GM12892 (cell line): ENCODE data around the gene AQP12A.

ENCODE experiments used
- DNase-seq: peaks from one replicate; pipeline ENCODE4 v3.0.0; 2011; ENCODE audit not compliant: insufficient read length
- FAIRE-seq: peaks from 2 replicates; lab custom pipeline; 2011; peaks lifted over from hg19 to GRCh38; lab: Jason Lieb, UNC
- POLR2A ChIP-seq: IDR thresholded peaks from 2 replicates; pipeline ENCODE4 v1.6.1; 2011; ENCODE audit warnings: low read depth, low read length, control low read depth
- POLR2AphosphoS5 ChIP-seq: IDR thresholded peaks from 2 replicates; pipeline ENCODE4 v1.6.1; 2011; ENCODE audit warnings: low read depth, low read length, control low read depth
- TAF1 ChIP-seq: IDR thresholded peaks from 2 replicates; pipeline ENCODE4 v1.6.1; 2011; ENCODE audit warnings: low read depth, mild to moderate bottlenecking, control low read depth, low read length, borderline replicate concordance

The AQP12A gene

DNA sequence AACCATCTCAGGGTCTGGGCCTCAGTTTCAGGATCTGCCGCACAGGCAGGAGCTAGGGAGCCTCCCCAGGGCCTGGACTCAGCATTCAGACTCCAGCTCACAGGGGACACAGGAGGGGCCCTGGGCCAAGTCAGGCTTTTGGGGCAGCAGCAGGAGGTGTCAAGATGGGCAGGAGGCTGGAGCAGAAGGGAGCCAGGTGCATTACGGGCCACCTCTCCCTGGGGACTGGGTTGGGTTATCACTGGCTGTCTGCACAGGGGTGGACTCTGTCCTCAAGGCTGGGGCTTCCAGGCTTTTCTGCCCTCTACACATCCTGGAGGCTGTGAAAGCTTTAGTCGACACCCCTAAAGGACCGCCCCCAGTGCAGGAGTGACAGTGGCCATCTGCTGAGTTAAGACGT, 20.0 kb downstream of the AQP12A start:
- no peak for FAIRE-seq
- DNase-seq = no peak
- TF ChIP-seq POLR2A (no peak), POLR2AphosphoS5 (no peak), TAF1 (no peak)

DNA sequence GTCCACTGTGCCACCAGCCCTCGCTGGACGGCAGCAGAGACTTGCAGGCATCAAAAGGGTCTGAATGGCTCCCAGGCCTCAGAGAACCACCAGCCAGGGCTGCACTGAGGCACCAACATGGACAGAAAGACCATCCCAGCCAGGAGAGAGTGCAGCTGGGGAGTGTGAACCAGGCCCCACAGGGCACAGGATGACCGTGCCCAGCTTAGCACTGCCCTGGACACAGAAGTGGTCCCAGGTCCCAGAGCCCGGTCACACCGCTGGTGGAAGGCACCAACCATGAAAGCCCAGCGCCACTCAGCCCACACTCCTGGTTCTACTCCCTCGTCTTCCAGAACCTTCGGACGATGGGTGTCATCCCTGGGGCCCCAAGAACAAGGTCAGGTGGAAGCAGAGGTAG, 20.5 kb downstream of the AQP12A start:
- TF ChIP-seq POLR2AphosphoS5 (no peak), TAF1 (no peak), POLR2A (no peak)
- no peak for FAIRE-seq
- no peak for DNase-seq

DNA sequence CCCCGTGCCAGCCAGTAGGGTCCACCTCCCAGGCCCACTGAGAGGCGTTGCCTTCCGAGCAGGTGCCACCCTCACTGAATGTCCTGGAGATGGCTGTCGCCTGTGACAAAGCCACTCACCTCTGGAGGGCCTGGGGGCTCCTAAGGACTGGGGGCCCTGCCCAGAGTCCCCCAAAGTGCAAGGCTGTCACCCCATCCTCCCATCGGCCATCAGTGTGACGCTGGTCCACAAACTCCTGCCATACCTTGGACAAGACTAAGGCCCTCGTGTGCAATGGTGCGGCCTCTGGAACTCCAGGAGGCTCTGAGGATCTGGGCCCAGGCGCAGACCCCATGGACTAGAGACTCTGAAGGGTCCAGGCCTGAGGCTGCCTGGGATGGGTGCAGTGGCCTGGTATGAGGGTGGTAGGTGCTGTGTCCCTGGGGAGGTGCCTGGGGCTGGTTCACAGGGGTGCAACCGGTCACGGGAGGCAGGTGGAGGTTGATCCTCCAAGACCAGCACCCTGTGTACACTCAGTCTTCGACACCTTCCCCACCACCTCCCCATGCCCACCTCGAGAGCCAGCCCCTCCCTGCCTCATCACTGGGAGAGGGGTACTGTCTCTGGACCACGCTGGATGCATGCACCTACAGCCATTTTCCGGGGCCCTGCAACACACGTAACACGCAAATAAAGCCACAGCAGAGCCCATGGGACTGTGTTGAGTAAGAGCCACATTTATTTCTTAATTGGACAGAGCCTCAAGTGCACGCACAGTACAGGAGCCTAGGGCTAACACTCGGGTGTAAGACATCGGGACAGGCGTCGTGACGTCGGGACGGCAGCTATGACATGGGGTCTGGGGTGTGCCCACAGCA, 21.6 kb downstream of the AQP12A start:
- no peak for FAIRE-seq
- TF ChIP-seq POLR2A = no peak
- no peak for TF ChIP-seq POLR2AphosphoS5
- TF ChIP-seq TAF1 = no peak
- DNase-seq = no peak

DNA sequence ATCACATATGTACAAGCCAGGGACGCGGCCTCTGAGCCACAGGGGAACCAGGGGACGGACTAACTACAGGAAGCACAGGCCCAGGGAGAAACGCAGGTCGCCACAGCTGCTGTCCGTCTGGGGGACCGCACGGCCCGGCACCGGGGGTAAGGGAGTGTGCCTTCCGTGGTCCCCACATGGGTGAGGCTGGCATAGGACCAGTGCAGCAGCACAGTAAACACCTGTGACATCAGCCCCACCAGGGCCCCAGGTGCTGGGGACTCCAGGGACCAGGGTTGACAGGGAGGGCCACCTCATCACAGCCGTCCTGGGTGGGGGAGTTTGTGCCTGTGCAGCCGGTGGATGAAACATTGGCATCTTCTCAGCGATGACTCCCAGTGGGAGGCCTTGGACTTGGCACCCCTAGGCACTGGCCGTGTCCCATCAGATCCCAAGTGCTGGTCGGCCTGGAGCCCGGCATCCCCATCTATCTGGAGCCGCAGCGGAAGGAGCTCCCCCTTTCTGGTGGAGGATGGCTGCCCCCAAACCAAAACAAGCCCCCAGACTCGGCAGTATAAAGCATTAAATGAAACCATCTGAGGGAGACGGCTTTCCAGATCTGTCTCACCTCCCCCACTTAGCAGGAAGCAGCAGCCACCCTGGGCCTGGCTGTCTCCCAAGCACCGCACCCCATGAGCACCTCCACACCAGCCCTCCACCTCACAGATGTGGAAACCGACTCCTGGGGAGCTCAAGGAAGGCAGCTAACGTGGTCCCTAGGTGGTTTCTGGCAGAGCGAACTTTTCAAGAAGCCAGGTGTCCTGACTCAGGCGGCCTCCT, 22.5 kb downstream of the AQP12A start:
- FAIRE-seq (no peak), DNase-seq (no peak)
- TF ChIP-seq TAF1 = no peak
- no peak for TF ChIP-seq POLR2A
- no peak for TF ChIP-seq POLR2AphosphoS5

DNA sequence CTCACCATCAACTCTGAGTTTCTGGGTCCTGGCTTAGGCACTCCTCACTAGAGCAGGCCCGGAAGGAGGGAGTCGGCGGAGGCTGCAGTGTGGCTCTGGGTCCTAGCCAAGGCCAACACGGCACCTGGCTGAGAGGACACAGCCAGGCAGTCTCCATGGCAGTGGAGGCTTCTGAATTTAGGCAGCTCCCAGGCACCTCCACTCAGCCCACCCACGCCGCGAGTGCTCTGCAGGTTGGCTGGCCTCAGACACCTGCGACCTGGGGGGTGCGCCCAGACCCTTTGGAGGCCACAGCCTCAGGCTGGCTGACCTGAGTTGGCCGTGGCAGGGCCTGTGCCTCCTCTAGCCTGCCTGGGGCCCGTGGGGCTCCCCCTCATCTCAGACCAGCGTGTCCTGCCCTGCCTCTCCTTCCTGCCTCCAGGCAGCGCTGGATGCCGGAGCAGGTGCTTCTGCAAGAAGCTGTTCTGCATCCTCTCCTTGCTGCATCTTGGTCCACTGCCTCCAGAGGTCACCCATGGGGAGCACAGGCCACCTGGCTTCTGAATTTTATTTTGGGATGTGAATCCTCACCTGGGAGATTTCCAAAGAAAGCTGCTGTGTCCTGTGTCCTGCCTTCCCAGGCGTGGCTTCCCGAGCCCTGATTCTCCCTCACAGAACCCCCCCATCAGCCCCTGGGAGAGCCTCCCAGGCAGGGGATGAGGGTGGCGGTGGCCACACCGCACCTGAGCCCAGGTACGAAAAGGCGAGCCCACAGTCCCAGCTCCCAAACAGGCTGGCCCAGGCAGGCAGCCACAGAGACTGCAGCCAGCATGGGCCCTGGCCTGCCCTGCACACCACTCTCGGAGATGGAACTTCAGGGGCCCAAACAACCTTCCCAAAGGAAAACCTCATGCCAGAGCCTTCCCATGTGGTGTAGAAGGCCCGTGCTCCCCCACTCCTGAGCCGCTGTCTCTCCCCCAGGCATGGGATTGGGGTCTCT, 23.4 kb downstream of the AQP12A start:
- FAIRE-seq = no peak
- no peak for TF ChIP-seq TAF1
- TF ChIP-seq POLR2A = no peak
- no peak for TF ChIP-seq POLR2AphosphoS5
- DNase-seq = no peak

DNA sequence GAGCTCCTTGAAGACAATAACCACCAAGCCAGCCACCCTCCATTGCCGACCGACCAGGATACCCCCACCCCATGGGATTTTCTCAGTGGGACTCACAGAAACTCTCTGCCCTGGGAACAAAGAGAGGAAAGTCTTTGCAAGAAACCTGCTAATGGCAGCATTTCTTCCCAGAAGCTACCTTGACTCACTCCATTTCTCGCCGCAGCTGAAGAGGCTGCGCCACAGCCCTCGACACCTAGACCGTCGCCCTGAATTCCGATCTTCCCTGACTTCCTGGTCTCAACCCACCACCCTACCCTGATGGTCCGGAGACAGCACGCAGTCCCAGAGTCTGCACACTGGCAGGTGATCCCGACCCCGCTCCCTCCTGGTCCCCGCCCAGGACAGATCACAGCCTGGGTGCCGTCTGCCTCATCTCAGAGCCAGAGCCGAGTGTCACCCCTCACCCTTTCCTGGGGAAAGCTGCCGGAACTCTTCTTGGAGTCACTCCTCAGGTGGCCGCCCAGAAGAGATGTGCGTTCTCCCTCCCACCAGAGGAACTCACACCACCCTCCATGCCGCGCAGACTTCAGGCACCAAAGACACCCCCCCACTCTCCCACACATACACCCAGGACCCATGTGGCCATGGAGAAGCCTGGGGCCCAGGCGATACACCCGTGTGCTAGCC, 24.6 kb downstream of the AQP12A start:
- DNase-seq (no peak), FAIRE-seq (no peak)
- TF ChIP-seq POLR2A = no peak

DNA sequence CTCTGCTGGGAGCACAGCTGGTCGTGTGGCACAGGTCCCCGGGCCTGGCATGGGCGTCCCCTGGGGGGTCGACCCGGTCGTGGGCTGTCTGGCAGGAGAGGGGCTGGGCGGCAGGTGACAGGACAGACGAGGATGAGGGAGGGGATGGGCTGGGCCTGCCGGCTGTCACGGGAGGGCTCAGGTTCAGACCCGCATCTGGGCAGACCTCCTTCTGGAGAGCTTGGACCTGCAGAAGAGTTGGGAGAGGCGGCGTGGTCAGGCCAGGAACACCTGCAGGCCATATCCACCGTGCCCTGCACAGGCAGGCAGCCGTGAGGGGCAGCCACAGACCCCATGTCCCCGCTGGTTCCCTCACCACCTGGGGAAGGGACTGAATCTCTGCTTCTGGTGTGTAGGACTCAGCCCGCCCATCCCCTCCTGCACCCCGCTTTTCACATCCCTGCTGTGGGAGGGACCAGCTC, 25.5 kb downstream of the AQP12A start:
- FAIRE-seq (no peak), DNase-seq (no peak)
- TF ChIP-seq TAF1 = no peak

DNA sequence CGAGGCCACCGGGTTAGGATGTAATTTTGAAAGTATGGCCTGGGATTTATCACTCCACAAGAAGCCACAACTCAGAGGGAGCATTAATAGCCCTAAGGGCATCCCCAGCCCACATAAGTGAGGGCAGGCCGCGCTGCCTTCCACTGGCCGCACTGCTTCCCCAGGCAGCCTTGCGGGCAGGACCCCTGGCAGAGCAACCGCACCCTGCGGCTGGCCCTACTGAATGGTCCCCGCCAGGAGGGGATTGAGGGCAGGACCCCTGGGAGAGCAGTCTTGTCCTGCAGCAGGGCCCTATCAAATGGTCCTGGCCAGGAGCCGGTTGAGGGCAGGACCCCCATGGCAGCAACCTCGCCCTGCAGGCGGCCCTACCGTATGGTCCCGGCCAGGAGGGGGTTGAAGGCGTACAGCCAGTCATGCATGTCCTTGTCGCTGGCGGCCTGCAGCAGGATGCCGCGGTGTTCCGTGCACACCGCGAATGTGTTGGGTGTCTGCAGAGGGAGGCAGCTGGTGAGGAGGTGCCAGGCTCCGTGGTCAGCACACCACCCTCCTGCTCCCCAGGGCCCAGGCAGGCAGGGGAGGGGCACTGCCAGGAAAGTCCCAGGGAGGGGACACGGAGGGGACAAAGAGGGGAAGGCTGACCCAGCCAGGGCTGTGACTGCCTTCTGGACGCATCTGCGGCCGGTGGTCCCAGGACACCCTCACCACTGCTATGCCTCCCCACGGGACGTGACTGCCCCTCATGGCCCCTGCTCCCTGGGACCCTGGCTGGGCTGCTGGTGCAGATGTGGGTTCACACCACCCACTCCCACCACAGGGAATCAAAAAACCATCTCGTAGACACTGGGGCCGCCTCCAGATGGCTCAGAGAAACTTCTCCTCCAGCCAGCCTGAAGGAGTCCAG, 26.3 kb downstream of the AQP12A start:
- TF ChIP-seq POLR2AphosphoS5 = no peak
- FAIRE-seq (no peak), DNase-seq (no peak)

DNA sequence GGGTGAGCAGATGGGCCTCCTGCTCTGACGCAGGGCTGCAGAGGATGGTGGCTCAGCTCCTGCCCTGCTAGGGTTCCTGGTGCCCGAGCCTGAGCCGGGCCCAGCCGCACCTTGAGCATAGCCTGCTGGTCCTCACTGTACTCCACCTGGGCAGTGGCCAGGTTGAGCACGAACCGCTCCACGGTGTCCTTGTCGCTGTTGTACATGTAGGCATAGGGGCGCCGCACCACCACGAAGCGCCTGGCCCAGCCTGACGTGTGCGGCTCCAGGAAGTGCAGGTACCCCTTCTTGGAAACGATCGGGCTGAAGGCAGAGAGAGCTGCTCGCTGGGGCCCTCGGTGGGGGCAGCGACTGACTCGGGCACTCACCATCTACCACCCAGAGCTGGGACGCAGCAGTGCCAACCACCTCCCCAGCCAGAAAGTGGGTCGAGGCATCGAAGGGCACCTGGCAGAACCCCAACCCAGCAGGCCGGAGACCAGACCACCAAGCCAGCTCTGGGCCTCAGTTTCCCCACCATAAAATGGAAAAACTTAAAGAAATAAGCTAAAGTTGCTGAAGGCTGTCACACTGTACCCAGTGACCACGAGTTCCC, 27.3 kb downstream of the AQP12A start:
- FAIRE-seq (no peak), DNase-seq (no peak)
- TF ChIP-seq TAF1 (no peak), POLR2AphosphoS5 (no peak), POLR2A (no peak)
